HEK293T (cell line): ENCODE measurements around the gene SLC25A21.
A peak's percentile ranks its signal among the peaks of the same experiment; 100 is the strongest.
"Not testable (repeated sequence)": the region's sequence is repeated elsewhere in the genome, so short reads cannot be mapped to it uniquely, and the experiment has no call there.

Source experiments
- CTCF ChIA-PET: fragments of 350-600 bp; formaldehyde crosslinking; extraction: SDS; loops from one replicate; lab custom pipeline; 2021; ENCODE audit warnings: antibody characterized with exemption, inconsistent platforms; lab: Yijun Ruan, JAX
- POLR2A ChIA-PET: fragments of 350-600 bp; formaldehyde crosslinking; extraction: SDS; loops from one replicate; lab custom pipeline; 2020; ENCODE audit warnings: antibody characterized with exemption, inconsistent platforms; lab: Yijun Ruan, JAX
- DNase-seq: peaks from one replicate; pipeline ENCODE4 v3.0.0; 2012; ENCODE audit warnings: mixed read lengths; ENCODE audit errors: extremely low spot score
- ARNT ChIP-seq: fragments of 450-650 bp; IDR thresholded peaks from 2 replicates; pipeline ENCODE4 v1.6.1; 2017; ENCODE audit warnings: mild to moderate bottlenecking
- BHLHE40 ChIP-seq: fragments of 450-650 bp; IDR thresholded peaks from 2 replicates; pipeline ENCODE4 v1.6.1; 2016; ENCODE audit warnings: mild to moderate bottlenecking, moderate library complexity, borderline replicate concordance
- CTBP1 ChIP-seq: fragments of 450-650 bp; IDR thresholded peaks from 2 replicates; pipeline ENCODE4 v1.6.1; 2016; ENCODE audit warnings: borderline replicate concordance
- ELF4 ChIP-seq: fragments of 450-650 bp; IDR thresholded peaks from 2 replicates; pipeline ENCODE4 v1.6.1; 2017; ENCODE audit warnings: antibody characterized with exemption
- FOXA1 ChIP-seq: fragments of 450-650 bp; IDR thresholded peaks from 2 replicates; pipeline ENCODE4 v1.6.1; 2016; ENCODE audit warnings: mild to moderate bottlenecking
- FOXK2 ChIP-seq: fragments of 450-650 bp; IDR thresholded peaks from 2 replicates; pipeline ENCODE4 v1.6.1; 2016; ENCODE audit warnings: mild to moderate bottlenecking
- FOXM1 ChIP-seq: fragments of 450-650 bp; IDR thresholded peaks from 2 replicates; pipeline ENCODE4 v1.6.1; 2017; ENCODE audit warnings: mild to moderate bottlenecking, borderline replicate concordance
- HDGF ChIP-seq: fragments of 450-650 bp; IDR thresholded peaks from 2 replicates; pipeline ENCODE4 v1.6.1; 2017; ENCODE audit warnings: antibody characterized with exemption, borderline replicate concordance
- L3MBTL2 ChIP-seq: fragments of 450-650 bp; conservative IDR thresholded peaks from 2 replicates; pipeline ENCODE4 v1.6.1; 2016; ENCODE audit warnings: mild to moderate bottlenecking
- LEF1 ChIP-seq: fragments of 450-650 bp; IDR thresholded peaks from 2 replicates; pipeline ENCODE4 v1.6.1; 2017; ENCODE audit warnings: mild to moderate bottlenecking, borderline replicate concordance
- NFRKB ChIP-seq: fragments of 450-650 bp; IDR thresholded peaks from 2 replicates; pipeline ENCODE4 v1.6.1; 2016; ENCODE audit warnings: mild to moderate bottlenecking, moderate library complexity
- SP1 ChIP-seq: fragments of 450-650 bp; IDR thresholded peaks from 2 replicates; pipeline ENCODE4 v1.6.1; 2017
- SUZ12 ChIP-seq: fragments of 450-650 bp; IDR thresholded peaks from 2 replicates; pipeline ENCODE4 v1.6.1; 2016; ENCODE audit warnings: mild to moderate bottlenecking
- TARDBP ChIP-seq: fragments of 450-650 bp; IDR thresholded peaks from 2 replicates; pipeline ENCODE4 v1.6.1; 2016
- ZNF384 ChIP-seq: fragments of 450-650 bp; IDR thresholded peaks from 2 replicates; pipeline ENCODE4 v1.6.1; 2016
- TF ChIP-seq, protein P1 (sequence below): fragments of 450-650 bp; IDR thresholded peaks from 2 replicates; pipeline ENCODE4 v1.6.1; 2016

SLC25A21 gene

DNA sequence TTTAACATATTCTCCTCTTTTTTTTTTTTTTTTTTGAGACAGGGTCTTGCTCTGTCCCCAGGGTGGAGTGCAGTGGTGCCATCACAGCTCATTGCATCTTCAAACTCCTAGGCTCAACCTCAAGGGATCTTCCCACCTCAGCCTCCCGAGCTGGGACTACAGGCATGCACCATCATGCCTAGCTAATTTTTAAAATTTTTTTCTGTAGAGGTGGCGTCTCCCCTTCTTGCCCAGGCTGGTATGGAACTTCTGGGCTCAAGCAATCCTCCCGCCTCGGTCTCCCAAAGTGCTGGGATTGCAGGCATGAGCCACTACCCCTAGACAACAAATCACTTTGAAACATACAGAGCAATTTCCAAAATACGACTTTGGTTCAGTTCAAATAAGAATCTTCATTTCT lies 355.9 kb downstream of the SLC25A21 start:
- DNase-seq = no peak
- TF ChIP-seq LEF1 (no peak), FOXK2 (no peak), FOXM1 (no peak), HDGF (no peak), TARDBP (no peak), NFRKB (no peak), ELF4 (no peak)
- TF ChIP-seq, protein P1, sequence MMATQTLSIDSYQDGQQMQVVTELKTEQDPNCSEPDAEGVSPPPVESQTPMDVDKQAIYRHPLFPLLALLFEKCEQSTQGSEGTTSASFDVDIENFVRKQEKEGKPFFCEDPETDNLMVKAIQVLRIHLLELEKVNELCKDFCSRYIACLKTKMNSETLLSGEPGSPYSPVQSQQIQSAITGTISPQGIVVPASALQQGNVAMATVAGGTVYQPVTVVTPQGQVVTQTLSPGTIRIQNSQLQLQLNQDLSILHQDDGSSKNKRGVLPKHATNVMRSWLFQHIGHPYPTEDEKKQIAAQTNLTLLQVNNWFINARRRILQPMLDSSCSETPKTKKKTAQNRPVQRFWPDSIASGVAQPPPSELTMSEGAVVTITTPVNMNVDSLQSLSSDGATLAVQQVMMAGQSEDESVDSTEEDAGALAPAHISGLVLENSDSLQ = no peak
- ChIA-PET CTCF (interaction anchor here (1.1 kb wide), 1 partner anchor 260 kb away, joined by 4 read pairs; no protein-coding TSS in a partner anchor), POLR2A (no interaction called here)

DNA sequence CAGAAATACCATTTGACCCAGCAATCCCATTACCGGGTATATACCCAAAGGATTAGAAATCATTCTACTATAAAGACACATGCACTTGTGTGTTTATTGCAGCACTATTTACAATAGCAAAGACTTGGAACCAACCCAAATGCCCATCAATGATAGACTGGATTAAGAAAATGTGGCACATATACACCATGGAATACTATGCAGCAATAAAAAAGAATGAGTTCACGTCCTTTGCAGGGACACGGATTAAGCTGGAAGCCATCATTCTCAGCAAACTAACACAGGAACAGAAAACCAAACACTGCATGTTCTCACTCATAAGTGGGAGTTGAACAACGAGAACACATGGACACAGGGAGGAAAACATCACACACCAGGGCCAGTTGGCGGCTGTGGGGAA lies 357.6 kb downstream of the SLC25A21 start:
- CTCF ChIA-PET = interaction anchor here (0.6 kb wide), 1 partner anchor 42 kb away, joined by 4 read pairs; no protein-coding TSS in a partner anchor
- POLR2A ChIA-PET, DNase-seq: not testable (repeated sequence)

DNA sequence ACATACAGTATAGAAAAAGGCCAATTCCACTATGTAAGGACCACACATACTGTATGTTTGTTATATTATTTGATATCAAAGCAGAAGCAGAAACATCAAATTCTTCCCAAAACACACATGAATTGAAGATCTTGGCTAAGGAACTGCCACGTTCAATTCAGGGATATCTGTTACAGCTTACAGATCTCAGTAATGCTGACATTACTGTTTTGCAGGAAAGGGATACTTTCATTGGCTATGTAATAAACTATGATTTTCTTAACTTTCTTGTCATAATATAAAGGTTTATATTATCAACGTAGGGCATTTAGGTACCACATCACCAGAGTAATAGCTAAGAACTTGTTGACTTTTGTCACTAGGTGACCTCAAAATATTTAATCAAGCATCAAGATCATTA lies 362.2 kb downstream of the SLC25A21 start:
- ChIA-PET POLR2A (no interaction called here), CTCF (no interaction called here)
- TF ChIP-seq TARDBP (no peak), ELF4 (no peak), FOXM1 (no peak), BHLHE40 (no peak), LEF1 (no peak), SUZ12 (no peak), ARNT (no peak), SP1 (no peak), HDGF (no peak), ZNF384 (no peak), FOXA1 (no peak), CTBP1 (no peak), NFRKB (no peak), FOXK2 (no peak), L3MBTL2 (no peak)
- TF ChIP-seq, protein P1 = no peak
- no peak for DNase-seq

DNA sequence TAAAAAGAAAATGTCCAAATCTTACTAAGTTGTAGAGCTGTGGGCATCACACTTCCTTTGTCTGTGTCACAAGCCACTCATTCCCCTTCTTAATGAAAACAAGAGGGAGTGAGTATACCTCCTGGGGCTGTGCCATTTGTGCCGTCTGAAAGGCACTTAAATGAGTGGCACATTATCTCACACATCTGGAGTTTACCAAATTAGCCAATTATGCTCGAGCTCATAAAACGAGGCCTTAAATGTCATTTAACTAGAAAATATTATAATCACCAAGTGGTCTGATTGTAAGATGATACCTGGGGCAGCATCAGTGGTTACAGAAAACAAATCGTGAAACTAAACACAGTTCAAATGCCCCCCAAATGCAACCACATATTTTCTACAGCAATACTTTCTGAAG lies 364.7 kb downstream of the SLC25A21 start:
- TF ChIP-seq, protein P1 = 0 out of 2 replicates have a peak, but pooled peaks have one; percentile 13
- no peak for TF ChIP-seq BHLHE40
- CTCF ChIA-PET = no interaction called here
- no peak for DNase-seq
- POLR2A ChIA-PET = interaction anchor here (1.3 kb wide), 1 partner anchor 146 kb away, joined by 3 read pairs; the partner anchor contains the start of gene PAX9

DNA sequence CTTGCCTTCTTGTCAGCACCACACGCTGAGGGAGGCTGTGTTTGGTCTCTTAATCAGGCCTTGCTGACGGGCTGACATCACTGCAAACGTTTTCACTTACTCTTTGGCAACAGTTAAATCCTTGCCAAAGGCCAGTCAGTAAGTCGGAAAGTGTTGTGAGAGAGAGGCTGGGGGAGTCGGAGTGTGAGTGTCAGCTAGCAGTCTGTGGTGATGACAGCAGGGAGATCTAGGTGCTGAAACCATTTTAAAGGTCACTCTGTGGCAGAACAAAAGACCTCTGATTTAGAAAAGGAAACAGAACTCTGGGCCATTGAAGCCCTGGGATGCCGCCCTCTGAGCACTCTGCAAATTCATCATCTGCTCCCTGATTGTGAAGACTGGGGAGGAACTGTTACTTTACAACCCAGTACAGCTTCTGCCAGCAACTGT lies 367.3 kb downstream of the SLC25A21 start:
- ChIA-PET POLR2A (interaction anchor here (0.9 kb wide), 1 partner anchor 30 kb away, joined by 3 read pairs; no protein-coding TSS in a partner anchor), CTCF (no interaction called here)
- no peak for DNase-seq
- no peak for TF ChIP-seq LEF1
- TF ChIP-seq, protein P1 = peak; percentile 71
- TF ChIP-seq TARDBP = no peak

DNA sequence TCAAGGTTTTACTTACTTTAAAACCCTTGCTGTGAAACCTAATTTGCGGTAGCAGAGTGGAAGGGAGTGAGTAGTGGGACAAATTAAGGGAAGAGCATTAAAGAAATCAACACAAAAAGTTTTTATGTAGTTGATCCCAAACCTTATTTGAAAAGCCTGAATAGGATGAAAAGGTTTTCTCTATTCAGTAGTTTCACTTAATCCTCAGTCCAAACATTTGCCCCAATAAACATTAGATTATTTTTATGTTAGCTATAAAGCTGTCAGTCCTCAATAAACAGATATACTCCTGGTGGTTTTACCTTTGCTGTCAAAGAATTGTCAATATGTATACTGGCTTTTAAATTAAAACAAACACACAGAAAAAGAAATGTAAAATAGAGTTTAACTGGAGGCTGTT lies 374.8 kb downstream of the SLC25A21 start:
- ChIA-PET POLR2A (no interaction called here), CTCF (no interaction called here)
- no peak for DNase-seq
- no peak for TF ChIP-seq BHLHE40
- no peak for TF ChIP-seq FOXK2
- 0 out of 2 replicates have a peak, but pooled peaks have one; percentile 40 for TF ChIP-seq ARNT
- peak; percentile 91 for TF ChIP-seq CTBP1
- TF ChIP-seq, protein P1 = peak; percentile 95
- TF ChIP-seq NFRKB = no peak
- TF ChIP-seq ELF4 = no peak
- TF ChIP-seq L3MBTL2 = no peak
- TF ChIP-seq SUZ12 = no peak
- TF ChIP-seq HDGF = no peak
- TF ChIP-seq FOXA1 = peak; percentile 74
- TF ChIP-seq LEF1 = no peak
- TF ChIP-seq ZNF384 = no peak
- 0 out of 2 replicates have a peak, but pooled peaks have one; percentile 21 for TF ChIP-seq TARDBP
- TF ChIP-seq FOXM1 = no peak
- TF ChIP-seq SP1 = no peak
